HG03108 (cell line): ENCODE results near the gene LIAS.
"Not testable (repeated sequence)": the region's sequence is repeated elsewhere in the genome, so short reads cannot be mapped to it uniquely, and the experiment has no call there.

ENCODE experiments used
- ATAC-seq: cut with Tn5 transposase; IDR thresholded peaks from one replicate; pipeline ENCODE4 v1.9.1; 2021; ENCODE audit warnings: moderate library complexity; ENCODE audit not compliant: unreplicated experiment

Gene LIAS

DNA sequence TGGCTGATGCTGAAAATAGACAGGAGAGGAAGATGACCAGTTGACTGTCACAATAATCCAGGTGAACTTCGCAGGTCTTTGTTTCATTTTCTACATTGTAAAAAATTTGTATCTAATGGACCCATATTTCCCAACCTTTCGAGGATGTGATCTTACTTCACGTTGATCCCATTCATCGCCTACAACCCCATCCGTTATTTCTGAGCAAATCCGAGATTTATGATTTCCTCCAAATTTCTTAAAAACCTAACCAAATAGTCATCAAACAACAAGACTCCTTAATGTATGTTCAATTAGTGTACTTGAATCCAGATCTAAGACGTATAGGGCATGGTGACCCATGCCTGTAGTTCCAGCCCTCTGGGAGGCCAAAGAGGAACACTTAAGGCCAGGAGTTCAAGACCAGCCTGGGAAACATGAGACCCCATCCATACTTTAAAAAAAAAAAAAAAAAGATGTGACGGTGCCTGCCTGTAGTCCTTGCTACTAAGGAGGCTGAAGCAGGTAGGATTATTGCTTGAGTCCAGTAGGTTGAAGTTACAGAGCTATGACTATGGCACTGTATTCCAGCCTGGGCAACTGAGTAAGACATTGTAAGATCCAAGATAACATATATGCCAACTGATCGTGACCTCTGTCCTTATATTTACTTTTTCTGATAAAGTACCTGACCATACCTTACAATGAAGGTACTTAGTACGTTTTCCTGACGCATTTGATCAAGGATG lies 5.8 kb upstream of the LIAS start:
- ATAC-seq = no peak

DNA sequence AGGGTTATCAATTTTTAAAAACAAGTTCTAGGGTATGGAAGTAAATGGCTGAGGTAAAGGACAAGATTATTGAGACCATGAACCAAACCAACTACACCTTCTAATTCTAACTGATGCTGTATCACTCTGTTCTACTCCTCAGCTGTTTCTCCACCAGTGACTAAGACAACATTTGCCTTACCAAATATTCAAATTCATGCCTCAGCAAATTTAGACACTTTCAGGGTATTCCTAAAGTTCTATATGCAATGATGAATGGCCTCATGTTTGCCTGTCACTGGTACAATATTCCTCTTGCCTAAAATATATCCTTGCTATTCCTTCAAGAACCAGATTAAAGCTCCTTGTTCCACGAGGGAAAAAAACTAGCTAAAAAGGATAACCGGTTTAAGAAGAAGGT lies 5.1 kb upstream of the LIAS start:
- ATAC-seq = no peak

DNA sequence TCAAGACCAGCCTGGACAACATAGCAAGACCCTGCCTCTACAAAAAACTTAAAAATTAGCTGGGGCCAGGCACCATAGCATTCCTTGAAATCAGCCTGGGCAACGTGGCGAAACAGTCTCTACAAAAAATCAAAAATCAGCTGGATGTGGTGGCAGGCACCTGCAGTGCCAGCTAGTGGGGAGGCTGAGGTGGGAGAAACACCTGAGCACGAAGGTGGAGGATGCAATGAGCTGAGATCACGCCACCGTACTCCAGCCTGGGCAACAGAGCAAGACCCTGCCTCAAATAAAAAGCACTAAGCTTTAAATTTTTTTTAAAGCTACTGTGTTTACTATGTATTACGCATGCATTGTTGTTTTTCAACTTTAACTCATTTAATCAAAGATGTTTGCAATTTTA lies 3.4 kb upstream of the LIAS start:
- ATAC-seq = no peak

GRCh38 chr4:39456946-39457763 lies 1.7 kb upstream of the LIAS start:
- no peak for ATAC-seq

- ATAC-seq = not testable (repeated sequence)
Observed at GRCh38 chr4:39458161-39458504, 723 bp upstream of the LIAS start.

DNA sequence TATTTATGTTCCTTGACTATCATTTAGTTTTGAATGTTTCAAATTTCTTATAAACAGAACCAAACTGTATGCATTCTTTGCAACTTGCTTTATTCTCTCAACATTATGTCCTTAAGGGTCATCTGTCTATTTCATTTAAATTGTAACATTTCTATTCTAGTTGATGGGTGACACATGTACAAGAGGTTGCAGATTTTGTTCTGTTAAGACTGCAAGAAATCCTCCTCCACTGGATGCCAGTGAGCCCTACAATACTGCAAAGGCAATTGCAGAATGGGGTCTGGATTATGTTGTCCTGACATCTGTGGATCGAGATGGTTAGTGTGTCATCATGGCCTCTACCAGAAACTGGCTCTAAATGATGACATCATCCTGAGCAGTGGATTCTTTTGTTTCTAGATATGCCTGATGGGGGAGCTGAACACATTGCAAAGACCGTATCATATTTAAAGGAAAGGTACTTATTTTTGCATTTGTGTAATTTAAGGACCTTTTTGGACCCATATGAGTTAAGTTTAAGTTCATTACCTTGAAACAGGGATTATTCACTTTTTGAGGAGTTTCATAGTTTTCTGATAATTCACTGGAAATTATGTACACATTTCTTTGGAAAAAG lies 6.1 kb downstream of the LIAS start:
- ATAC-seq = no peak

DNA sequence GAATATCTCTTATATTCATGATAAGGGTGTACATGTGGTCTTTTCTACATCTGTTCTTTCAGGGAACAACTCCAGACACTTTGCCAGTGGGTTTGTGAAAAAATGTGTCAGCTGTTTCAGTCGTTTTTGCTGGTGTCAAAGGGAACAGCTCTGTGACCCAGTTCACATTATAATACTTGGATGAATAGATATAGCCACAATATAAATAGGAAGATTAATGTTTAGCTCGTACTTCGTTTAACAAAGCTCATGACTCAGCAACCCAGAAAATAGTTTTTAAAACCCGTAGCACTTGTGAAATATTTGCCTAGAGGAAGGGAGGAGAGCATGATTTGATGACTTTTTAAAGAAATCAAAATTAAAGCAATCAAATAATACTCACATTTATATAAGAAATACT lies 7.9 kb downstream of the LIAS start:
- no peak for ATAC-seq

DNA sequence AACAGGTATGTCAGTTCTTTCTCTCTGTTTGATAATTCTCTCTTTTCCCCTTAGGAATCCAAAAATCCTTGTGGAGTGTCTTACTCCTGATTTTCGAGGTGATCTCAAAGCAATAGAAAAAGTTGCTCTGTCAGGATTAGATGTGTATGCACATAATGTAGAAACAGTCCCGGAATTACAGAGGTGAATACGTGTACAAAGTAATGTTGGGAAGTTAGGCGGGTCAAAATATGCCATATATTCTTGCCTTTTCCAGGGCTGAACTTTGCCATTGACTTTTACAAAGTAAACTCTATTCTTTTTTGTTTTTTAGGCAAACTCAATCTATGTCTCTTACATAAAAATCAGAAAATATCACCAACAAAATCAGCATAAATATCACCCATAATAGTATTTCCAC lies 8.6 kb downstream of the LIAS start:
- ATAC-seq = no peak

GRCh38 chr4:39469429-39470077 lies 10.7 kb downstream of the LIAS start:
- ATAC-seq = peak; percentile 90

DNA sequence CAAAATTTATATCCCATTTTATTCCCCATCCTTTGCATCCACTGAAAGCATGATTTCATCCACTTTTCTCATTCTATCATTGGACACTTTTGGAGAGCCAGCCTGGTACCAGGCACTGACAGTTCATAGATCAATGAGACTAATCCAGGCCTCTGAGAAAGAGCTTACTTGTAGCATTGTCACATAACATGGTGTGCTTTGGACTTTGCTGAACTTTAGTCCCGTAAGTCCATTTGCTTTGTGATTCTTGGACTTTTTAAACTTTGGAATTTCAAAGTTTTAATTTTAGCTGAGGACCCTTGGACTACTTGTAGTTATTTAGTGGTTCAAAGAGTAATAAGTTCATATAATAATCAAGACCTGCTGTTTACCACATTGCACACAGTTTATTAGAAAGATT lies 11.5 kb downstream of the LIAS start:
- no peak for ATAC-seq

DNA sequence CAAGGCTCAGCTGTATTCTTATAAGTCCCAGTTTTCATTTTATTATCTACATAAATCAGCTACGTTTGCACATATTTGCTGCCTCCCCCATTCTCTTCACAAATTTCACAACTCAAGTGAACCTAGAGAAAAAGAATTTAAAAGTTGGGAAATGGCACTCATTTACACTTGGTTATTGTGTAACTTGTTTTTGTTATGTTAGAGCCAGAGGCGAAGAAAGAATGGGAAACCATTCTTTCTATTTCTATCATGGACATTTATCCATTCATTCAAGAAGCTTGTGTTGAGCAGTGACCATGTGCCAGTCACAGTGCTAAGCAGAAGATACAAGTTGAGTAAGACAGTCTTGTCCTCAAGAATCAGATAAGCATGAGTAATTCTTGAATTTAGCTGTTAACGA lies 13.5 kb downstream of the LIAS start:
- no peak for ATAC-seq

GRCh38 chr4:39476187-39476895 lies 17.5 kb downstream of the LIAS start:
- no peak for ATAC-seq

GRCh38 chr4:39480251-39480650 lies 21.4 kb downstream of the LIAS start:
- ATAC-seq = no peak

GRCh38 chr4:39480902-39481695 lies 22.2 kb downstream of the LIAS start:
- no peak for ATAC-seq

DNA sequence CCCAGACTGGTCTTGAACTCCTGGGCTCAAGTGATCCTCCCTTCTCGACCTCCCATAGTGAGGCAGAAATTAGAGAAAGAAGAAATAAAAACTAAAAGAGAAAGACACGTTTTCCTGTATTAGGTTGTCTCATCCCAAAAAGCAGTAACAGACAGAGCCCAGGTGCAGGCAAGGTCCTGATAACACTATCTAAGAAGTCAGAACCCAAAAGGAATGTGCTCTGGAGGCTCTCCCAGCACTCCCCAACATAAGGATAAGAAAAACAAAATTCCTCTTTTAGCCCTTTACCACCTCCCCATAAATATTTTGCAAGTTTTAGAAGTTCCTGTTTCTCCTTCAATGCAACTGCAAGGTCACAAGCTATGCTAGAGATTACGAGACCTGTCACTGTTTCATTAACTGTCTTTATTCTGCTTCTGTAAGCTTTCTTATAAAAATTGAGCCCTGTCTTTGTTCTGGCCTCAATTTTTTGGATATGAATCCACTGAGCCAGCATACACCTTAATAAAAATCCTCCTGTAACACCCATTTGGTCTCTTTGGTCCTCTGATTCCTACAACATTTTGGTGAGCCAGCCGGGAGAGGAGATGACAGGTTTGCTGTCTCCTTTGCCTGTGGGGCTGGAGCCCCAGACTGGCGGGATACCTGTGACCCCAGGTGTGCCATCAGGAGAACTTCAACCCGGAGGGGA lies 25.9 kb downstream of the LIAS start:
- no peak for ATAC-seq

DNA sequence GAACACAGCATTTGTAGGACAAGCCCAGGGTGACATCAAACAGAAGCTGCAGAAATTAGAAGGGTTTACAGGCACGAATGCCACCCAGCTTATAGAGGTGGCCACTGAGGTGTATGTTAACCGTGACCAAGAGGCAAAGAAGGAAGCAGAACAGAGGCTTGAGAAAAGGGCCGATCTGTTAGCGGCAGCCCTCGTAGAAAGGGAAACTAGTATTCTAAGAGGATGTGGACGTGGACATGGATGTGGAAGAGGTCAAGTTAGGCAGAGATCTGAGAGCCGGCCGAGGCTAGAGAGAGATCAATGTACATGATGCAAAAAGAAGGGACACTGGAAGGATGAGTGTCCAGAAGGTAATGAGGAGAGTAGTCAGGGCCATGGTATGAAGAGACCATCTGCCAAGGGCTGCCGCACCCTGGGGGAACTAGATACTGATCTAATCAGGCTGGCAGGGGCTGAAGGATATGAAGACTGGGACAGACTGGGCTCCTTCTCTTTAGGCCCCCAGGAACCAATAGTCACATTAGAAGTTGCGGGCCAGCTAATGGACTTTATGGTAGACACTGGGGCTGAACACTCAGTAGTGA lies 27.5 kb downstream of the LIAS start:
- no peak for ATAC-seq

DNA sequence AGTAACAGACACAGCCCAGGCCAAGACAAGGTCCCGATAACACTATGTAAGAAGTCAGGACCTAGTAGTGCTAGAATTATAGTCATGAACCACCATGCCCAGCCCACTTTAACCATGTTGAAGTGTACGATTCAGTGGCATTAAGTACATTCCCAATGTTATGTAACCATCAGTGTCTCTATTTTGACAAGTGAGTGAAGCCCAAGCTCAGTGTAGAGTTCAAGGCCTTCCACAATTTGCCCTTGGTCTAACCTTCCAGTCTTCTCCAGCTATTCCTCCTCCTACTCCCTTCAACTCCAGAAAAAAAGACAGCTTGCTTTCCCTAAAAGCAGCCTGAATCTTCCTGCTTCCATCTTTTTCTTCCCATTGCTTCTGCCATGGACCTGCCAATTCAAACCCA lies 31.5 kb downstream of the LIAS start:
- no peak for ATAC-seq

DNA sequence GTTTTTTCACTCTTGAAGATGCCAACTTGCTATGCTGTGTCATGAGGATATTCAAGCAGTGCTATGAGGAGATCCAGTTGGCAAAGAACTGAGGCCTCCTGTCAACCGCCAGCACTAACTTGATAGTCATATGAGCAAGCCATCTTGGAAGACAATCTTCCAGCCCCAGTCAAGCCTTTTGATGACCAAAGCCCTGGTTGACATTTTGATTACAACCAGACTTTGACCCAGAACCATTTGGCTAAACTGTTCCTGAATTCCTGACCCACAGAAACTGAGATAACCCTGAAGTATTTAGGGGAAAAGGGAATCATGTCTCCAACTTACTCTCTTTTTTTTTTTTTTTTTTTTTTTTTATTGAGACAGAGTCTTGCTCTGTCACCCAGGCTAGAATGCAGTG lies 35.5 kb downstream of the LIAS start:
- ATAC-seq = no peak
